Hepatocyte (in vitro differentiated cells): Measurements from ENCODE around the gene WNK2. TPM values are rescaled to one million over a fixed set of nuclear protein-coding genes. Genes with fewer than 3 reads are reported as not detected.

Experiments used
- DNase-seq: peaks from one replicate; pipeline ENCODE4 v3.0.0-alpha.2; 2016; ENCODE audit warnings: low spot score
- H2AFZ ChIP-seq: fragments of 200-600 bp; sonication (generic); 2 replicates; pipeline ENCODE4 v1.6.0; 2016; ENCODE audit warnings: antibody characterized with exemption, mild to moderate bottlenecking
- H3K27ac ChIP-seq: fragments of 200-600 bp; sonication (generic); 2 replicates; pipeline ENCODE4 v1.5.1; 2016; ENCODE audit warnings: mild to moderate bottlenecking
- H3K27me3 ChIP-seq: fragments of 200-600 bp; sonication (generic); 2 replicates; pipeline ENCODE4 v1.6.1; 2016
- H3K36me3 ChIP-seq: fragments of 200-600 bp; sonication (generic); replicated peaks from 2 replicates; pipeline ENCODE4 v1.5.1; 2016; ENCODE audit warnings: low read depth; ENCODE audit not compliant: insufficient read depth
- H3K4me1 ChIP-seq: fragments of 200-600 bp; sonication (generic); 2 replicates; pipeline ENCODE4 v1.5.1; 2016; ENCODE audit warnings: mild to moderate bottlenecking, moderate library complexity; ENCODE audit not compliant: insufficient read depth
- H3K4me2 ChIP-seq: fragments of 200-600 bp; sonication (generic); 2 replicates; pipeline ENCODE4 v1.6.0; 2016
- H3K4me3 ChIP-seq: fragments of 200-600 bp; sonication (generic); 2 replicates; pipeline ENCODE4 v1.5.1; 2016; ENCODE audit warnings: mild to moderate bottlenecking
- H3K79me2 ChIP-seq: fragments of 200-600 bp; sonication (generic); 2 replicates; pipeline ENCODE4 v1.6.0; 2017; ENCODE audit warnings: mild to moderate bottlenecking
- H3K9me2 ChIP-seq: fragments of 200-600 bp; sonication (generic); replicated peaks from 2 replicates; pipeline ENCODE4 v1.6.0; 2017; ENCODE audit warnings: mild to moderate bottlenecking; ENCODE audit not compliant: insufficient read depth
- H3K9me3 ChIP-seq: fragments of 200-600 bp; sonication (generic); 2 replicates; pipeline ENCODE4 v1.5.1; 2016; ENCODE audit warnings: low read depth, mild to moderate bottlenecking
- H4K20me1 ChIP-seq: fragments of 200-600 bp; sonication (generic); 2 replicates; pipeline ENCODE4 v1.6.0; 2016; ENCODE audit warnings: mild to moderate bottlenecking; ENCODE audit not compliant: insufficient read depth, poor library complexity, severe bottlenecking
- EZH2 ChIP-seq: fragments of 200-600 bp; sonication (generic); IDR thresholded peaks from 2 replicates; pipeline ENCODE4 v1.6.1; 2016; ENCODE audit warnings: antibody characterized with exemption, mild to moderate bottlenecking, borderline replicate concordance
- EZH2phosphoT487 ChIP-seq: fragments of 200-600 bp; sonication (generic); IDR thresholded peaks from one replicate; pipeline ENCODE4 v1.6.1; 2018; ENCODE audit warnings: antibody characterized with exemption, mild to moderate bottlenecking, low read depth, moderate library complexity; ENCODE audit not compliant: unreplicated experiment, severe bottlenecking
- WGBS: methylation state at CpG from one replicate; pipeline ENCODE4 v1.1.6; 2016; ENCODE audit warnings: low lambda C conversion rate; ENCODE audit errors: missing lambda C conversion rate; 5-methylcytosine and 5-hydroxymethylcytosine counted together
- polyA plus RNA-seq: library from polyadenylated mRNA; unstranded; fragments of >200 nt; fragmentation: Nextera tagmentation; extraction: Ambion mirVana; gene quantifications from 2 replicates; pipeline ENCODE4 v1.2.1, GENCODE V29; 2016
- total RNA-seq: library from RNA; depleted of rRNA; stranded (reverse); fragments of >200 nt; gene quantifications from 2 replicates; pipeline ENCODE4 v1.2.3, GENCODE V29; 2014
- TF ChIP-seq, protein P1 (sequence below): fragments of 200-600 bp; sonication (generic); IDR thresholded peaks from 2 replicates; pipeline ENCODE4 v1.5.1; 2016; ENCODE audit warnings: antibody characterized with exemption, mild to moderate bottlenecking; ENCODE audit not compliant: poor library complexity

WNK2 gene
- total and polyA plus RNA-seq, 2 experiments from 2014 or later, result 8.9 to 13.5 TPM

DNA sequence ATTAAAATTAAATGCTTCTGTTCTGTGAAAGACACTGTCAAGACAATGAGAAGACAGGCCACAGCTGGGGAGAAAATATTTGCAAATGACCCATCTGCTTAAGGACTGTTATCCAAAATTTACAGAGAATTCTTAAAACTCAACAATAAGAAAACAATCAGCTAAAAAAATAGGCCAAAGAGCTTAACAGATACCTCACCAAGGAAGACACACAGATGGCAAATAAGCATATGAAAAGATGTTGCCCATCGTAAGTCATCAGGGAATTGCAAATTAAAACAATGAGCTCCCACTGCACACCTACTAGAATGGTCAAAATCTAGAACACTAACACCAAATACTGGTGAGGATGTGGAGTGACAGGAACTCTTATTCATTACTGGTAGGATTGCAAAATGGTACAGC is 10.3 kb downstream of the WNK2 start:
- no peak for DNase-seq
- H2AFZ ChIP-seq, result no peak overlapping the region
- TF ChIP-seq EZH2phosphoT487 (no peak), EZH2 (no peak)
- TF ChIP-seq, protein P1, sequence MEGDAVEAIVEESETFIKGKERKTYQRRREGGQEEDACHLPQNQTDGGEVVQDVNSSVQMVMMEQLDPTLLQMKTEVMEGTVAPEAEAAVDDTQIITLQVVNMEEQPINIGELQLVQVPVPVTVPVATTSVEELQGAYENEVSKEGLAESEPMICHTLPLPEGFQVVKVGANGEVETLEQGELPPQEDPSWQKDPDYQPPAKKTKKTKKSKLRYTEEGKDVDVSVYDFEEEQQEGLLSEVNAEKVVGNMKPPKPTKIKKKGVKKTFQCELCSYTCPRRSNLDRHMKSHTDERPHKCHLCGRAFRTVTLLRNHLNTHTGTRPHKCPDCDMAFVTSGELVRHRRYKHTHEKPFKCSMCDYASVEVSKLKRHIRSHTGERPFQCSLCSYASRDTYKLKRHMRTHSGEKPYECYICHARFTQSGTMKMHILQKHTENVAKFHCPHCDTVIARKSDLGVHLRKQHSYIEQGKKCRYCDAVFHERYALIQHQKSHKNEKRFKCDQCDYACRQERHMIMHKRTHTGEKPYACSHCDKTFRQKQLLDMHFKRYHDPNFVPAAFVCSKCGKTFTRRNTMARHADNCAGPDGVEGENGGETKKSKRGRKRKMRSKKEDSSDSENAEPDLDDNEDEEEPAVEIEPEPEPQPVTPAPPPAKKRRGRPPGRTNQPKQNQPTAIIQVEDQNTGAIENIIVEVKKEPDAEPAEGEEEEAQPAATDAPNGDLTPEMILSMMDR, result no peak
- no peak overlapping the region for H3K27ac ChIP-seq
- no peaks in the 10 kb centered on the region for H4K20me1 ChIP-seq
- no peak overlapping the region for H3K4me2 ChIP-seq
- H3K4me1 ChIP-seq, result peaks cover 14% of the 10 kb centered on the region
- H3K9me3 ChIP-seq, result no peaks in the 10 kb centered on the region
- no peaks in the 10 kb centered on the region for H3K36me3 ChIP-seq
- H3K79me2 ChIP-seq, result no peaks in the 10 kb centered on the region
- H3K9me2 ChIP-seq, result no peaks in the 10 kb centered on the region
- WGBS, result 63% methylated on average over 1 of the region's 1 CpG
- H3K27me3 ChIP-seq, result no peaks in the 10 kb centered on the region
- H3K4me3 ChIP-seq, result no peak overlapping the region

DNA sequence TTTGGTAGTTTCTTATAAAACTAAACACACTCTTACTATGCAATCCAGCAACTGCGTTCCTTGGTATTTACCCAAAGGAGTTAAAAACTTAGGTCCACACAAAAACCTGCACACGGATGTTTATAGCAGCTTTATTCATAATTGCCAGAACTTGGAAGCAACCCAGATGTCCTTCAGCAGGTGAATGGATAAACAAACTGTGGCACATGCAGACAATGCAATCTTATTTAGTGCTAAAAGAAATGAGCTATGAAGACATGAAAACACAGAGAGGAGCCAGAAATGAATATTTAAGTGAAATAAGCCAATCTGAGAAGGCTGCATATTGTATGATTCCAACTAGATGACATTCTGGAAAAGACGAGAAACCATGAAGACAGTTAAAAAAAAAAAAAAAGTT is 10.7 kb downstream of the WNK2 start:
- H3K4me1 ChIP-seq, result peaks cover 14% of the 10 kb centered on the region
- no peak overlapping the region for H3K27ac ChIP-seq

DNA sequence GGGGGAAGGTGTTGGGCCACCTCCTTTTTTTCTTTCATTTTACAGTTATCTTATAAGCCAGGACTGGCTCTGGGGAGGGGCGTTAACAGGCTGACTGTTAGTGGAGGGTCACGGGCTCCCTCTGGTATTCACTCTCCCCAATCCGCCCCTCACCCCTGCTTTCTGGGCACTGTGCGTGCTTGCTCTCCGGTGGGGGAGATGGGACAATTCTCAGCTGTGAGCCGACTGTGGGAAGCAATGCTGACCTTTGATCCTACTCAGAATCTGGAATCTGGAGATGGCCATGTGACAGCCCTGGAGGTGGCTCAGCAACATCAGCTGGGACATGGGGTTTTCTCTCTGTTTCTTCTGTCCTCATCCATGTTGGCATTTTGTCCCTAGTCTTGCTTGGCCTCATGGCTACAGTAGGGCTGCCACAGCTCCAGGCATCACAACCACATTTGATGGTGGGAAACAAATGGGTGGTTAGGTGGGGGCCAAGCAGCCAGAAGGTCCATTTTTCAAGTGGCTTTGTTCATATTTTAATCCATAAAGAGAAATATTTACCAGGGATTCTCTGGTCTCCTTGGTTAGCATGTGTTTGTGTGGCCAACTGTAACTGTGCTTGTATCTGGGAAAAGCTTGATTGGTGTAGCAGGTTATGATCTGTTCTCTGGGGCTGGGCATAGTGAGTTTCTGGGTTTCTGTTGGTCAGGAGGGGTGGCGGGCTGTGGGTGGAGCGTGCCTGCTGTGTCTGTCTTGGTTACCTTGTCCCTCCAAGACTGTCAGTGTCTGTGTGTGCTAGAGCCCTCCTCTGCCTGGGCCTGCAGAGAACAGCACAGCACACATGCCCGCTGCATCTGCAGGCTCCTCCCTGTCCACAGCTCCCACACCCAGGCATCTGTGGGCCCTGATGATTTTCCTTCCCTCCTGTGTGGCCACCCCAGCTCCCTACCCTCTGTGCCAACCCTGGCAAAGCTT is 12.4 kb downstream of the WNK2 start:
- H4K20me1 ChIP-seq, result no peaks in the 10 kb centered on the region
- H3K27ac ChIP-seq, result no peak overlapping the region
- no peaks in the 10 kb centered on the region for H3K9me2 ChIP-seq
- no peak for DNase-seq
- H3K4me2 ChIP-seq, result no peak overlapping the region
- 88% methylated on average over 9 of the region's 9 CpGs for WGBS
- no peak overlapping the region for H2AFZ ChIP-seq
- no peak overlapping the region for H3K4me3 ChIP-seq
- no peaks in the 10 kb centered on the region for H3K36me3 ChIP-seq
- H3K9me3 ChIP-seq, result no peaks in the 10 kb centered on the region
- H3K79me2 ChIP-seq, result no peaks in the 10 kb centered on the region
- no peak for TF ChIP-seq EZH2
- H3K4me1 ChIP-seq, result peaks cover 21% of the 10 kb centered on the region
- H3K27me3 ChIP-seq, result no peaks in the 10 kb centered on the region

More for the DNA sequence above, 10.7 kb downstream of the WNK2 start:
- Histone ChIP-seq H3K79me2 (no peaks in the 10 kb centered on the region), H4K20me1 (no peaks in the 10 kb centered on the region), H2AFZ (no peak overlapping the region), H3K4me3 (no peak overlapping the region), H3K9me3 (no peaks in the 10 kb centered on the region), H3K4me2 (no peak overlapping the region), H3K27me3 (no peaks in the 10 kb centered on the region), H3K36me3 (no peaks in the 10 kb centered on the region), H3K9me2 (no peaks in the 10 kb centered on the region)
- TF ChIP-seq, protein P1, result no peak
- TF ChIP-seq EZH2, result no peak
- TF ChIP-seq EZH2phosphoT487, result no peak
- 64% methylated on average over 3 of the region's 3 CpGs for WGBS
- DNase-seq, result no peak

DNA sequence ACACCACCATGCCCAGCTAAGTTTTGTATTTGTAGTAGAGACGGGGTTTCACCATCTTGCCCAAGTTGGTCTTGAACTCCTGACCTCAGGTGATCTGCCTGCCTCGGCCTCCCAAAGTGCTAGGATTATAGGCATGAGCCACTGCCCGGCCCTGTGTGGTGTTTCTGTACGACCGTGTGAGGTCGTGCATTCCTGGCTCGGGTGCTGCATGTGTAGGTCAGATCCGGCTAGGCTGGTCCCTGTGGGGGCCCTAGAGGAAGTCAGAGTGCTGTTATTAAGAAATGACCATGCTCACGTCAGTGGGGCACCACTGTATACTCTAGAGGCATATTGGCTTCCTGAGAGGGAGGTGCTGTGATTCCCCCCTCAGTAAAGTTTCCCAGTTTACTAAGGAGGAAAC is 13.7 kb downstream of the WNK2 start:
- TF ChIP-seq, protein P1, result no peak
- TF ChIP-seq EZH2, result no peak
- TF ChIP-seq EZH2phosphoT487, result no peak
- no peak overlapping the region for H3K4me3 ChIP-seq
- whole genome bisulfite sequencing, result 82% methylated on average over 9 of the region's 9 CpGs
- H3K9me2 ChIP-seq, result no peaks in the 10 kb centered on the region
- DNase-seq, result no peak
- H3K4me2 ChIP-seq, result no peak overlapping the region
- no peaks in the 10 kb centered on the region for H3K9me3 ChIP-seq
- peaks cover 30% of the 10 kb centered on the region for H3K4me1 ChIP-seq
- no peaks in the 10 kb centered on the region for H4K20me1 ChIP-seq
- H2AFZ ChIP-seq, result no peak overlapping the region
- H3K79me2 ChIP-seq, result no peaks in the 10 kb centered on the region
- no peaks in the 10 kb centered on the region for H3K36me3 ChIP-seq
- H3K27ac ChIP-seq, result no peak overlapping the region
- H3K27me3 ChIP-seq, result no peaks in the 10 kb centered on the region
